K562 (cell line): ENCODE data around the gene PRXL2B. TPM values are rescaled to one million over a fixed set of nuclear protein-coding genes. Genes with fewer than 3 reads are reported as not detected.
A peak's percentile ranks its signal among the peaks of the same experiment; 100 is the strongest.

Experiments used
- CREM ChIP-seq: IDR thresholded peaks from 2 replicates; pipeline ENCODE4 v1.6.1; 2014; ENCODE audit warnings: antibody characterized with exemption, low read depth
- DACH1 ChIP-seq: fragments of 450-650 bp; IDR thresholded peaks from 2 replicates; pipeline ENCODE4 v1.6.1; 2018; ENCODE audit not compliant: partially characterized antibody
- HDAC2 ChIP-seq: fragments of 450-650 bp; IDR thresholded peaks from 2 replicates; pipeline ENCODE4 v1.6.1; 2016; ENCODE audit warnings: mild to moderate bottlenecking
- HMGXB4 ChIP-seq: sonication (generic); formaldehyde crosslinking; IDR thresholded peaks from 2 replicates; pipeline ENCODE4 v1.8.1; 2023; ENCODE audit warnings: mild to moderate bottlenecking, missing genetic modification reagents
- KDM4B ChIP-seq, 2 experiments: fragments of 450-650 bp in 1 of 2; sonication (generic) in 1 of 2; IDR thresholded peaks; 2 replicates each; pipeline ENCODE4 v1.6.1; 2016 to 2017; ENCODE audit warnings: borderline replicate concordance in 2 of 2, antibody characterized with exemption in 1 of 2, low read depth in 1 of 2, mild to moderate bottlenecking in 1 of 2
- NCOA1 ChIP-seq: fragments of 450-650 bp; IDR thresholded peaks from 2 replicates; pipeline ENCODE4 v1.6.1; 2016; ENCODE audit warnings: low read depth
- NEUROD1 ChIP-seq: fragments of 150-350 bp; IDR thresholded peaks from 2 replicates; pipeline ENCODE4 v1.6.1; 2014; ENCODE audit warnings: borderline replicate concordance, low read length, low read depth; ENCODE audit not compliant: partially characterized antibody
- NRF1 ChIP-seq, 2 experiments: fragments of 450-650 bp; IDR thresholded peaks in 1 of 2; conservative IDR thresholded peaks in 1 of 2; 2 replicates each; pipeline ENCODE4 v1.6.1; 2014; ENCODE audit warnings: mild to moderate bottlenecking in 2 of 2
- PTBP1 ChIP-seq: fragments of 200-400 bp; formaldehyde crosslinking; IDR thresholded peaks from 2 replicates; pipeline ENCODE4 v1.6.1; 2017; ENCODE audit warnings: low read depth, low read length
- RCOR1 ChIP-seq, 2 experiments: IDR thresholded peaks; 2 replicates each; pipeline ENCODE4 v1.6.1; 2012; ENCODE audit warnings: low read depth in 2 of 2, low read length in 2 of 2, borderline replicate concordance in 1 of 2, improper control_type of control experiment in 1 of 2
- SP2 ChIP-seq: IDR thresholded peaks from 2 replicates; pipeline ENCODE4 v1.6.1; 2011; ENCODE audit warnings: mild to moderate bottlenecking, low read depth, low read length, moderate library complexity; ENCODE audit not compliant: poor library complexity, severe bottlenecking; ENCODE audit errors: extremely low read depth
- TGIF2 ChIP-seq: sonication (generic); formaldehyde crosslinking; IDR thresholded peaks from 2 replicates; pipeline ENCODE4 v1.8.1; 2022; ENCODE audit warnings: mild to moderate bottlenecking, missing genetic modification reagents, moderate library complexity
- U2AF1 ChIP-seq: fragments of 200-400 bp; formaldehyde crosslinking; optimal IDR thresholded peaks from 2 replicates; pipeline ENCODE3; 2017; ENCODE audit warnings: mild to moderate bottlenecking, low read depth, low read length, moderate library complexity
- ZBED1 ChIP-seq: IDR thresholded peaks from 2 replicates; pipeline ENCODE4 v1.6.1; 2014
- ZC3H8 ChIP-seq: fragments of 450-650 bp; IDR thresholded peaks from 2 replicates; pipeline ENCODE4 v1.6.1; 2017
- ZNF239 ChIP-seq: fragments of 250-450 bp; sonication (Bioruptor Pico); IDR thresholded peaks from 2 replicates; pipeline ENCODE4 v1.4.0; 2020; ENCODE audit warnings: mild to moderate bottlenecking
- ZNF407 ChIP-seq: fragments of 450-650 bp; IDR thresholded peaks from 2 replicates; pipeline ENCODE4 v1.6.1; 2016; ENCODE audit warnings: low read depth
- polyA plus RNA-seq, 8 experiments: library from polyadenylated mRNA; depleted of rRNA in 4 of 8; stranded (reverse) in 5 of 8; unstranded in 3 of 8; fragments of >200 nt; fragmentation: Nextera tagmentation in 2 of 8; fragmentation: Illumina TruSeq in 1 of 8; extraction: Ambion mirVana in 2 of 8; extraction: Trizol in 1 of 8; gene quantifications; 2 replicates each; pipeline versions ENCODE4 v1.2.1 to v1.2.3, GENCODE V29; 2011 to 2014; ENCODE audit warnings: inconsistent platforms in 1 of 8, missing spikeins in 1 of 8
- total RNA-seq, 7 experiments: library from RNA; depleted of rRNA in 6 of 7; stranded (reverse); fragments of >200 nt in 6 of 7; fragmentation: Illumina TruSeq in 2 of 7; extraction: Trizol in 2 of 7; gene quantifications; 2 replicates each; pipeline versions ENCODE4 v1.2.1 to v1.2.3, GENCODE V29; 2011 to 2021; ENCODE audit warnings: low replicate concordance in 1 of 7
- TF ChIP-seq, protein P1 (sequence below): fragments of 450-650 bp; conservative IDR thresholded peaks from 2 replicates; pipeline ENCODE4 v1.6.1; 2016; ENCODE audit warnings: missing genetic modification characterization, low read depth, mild to moderate bottlenecking, control low read depth, missing compliant biosample characterization

Gene PRXL2B
- total and polyA plus RNA-seq, 9 of the 15 experiments (the other 6 are each of a cell fraction or from before 2014, with no cell fraction given): 0.99 to 25.3 (median 11.8) TPM

DNA sequence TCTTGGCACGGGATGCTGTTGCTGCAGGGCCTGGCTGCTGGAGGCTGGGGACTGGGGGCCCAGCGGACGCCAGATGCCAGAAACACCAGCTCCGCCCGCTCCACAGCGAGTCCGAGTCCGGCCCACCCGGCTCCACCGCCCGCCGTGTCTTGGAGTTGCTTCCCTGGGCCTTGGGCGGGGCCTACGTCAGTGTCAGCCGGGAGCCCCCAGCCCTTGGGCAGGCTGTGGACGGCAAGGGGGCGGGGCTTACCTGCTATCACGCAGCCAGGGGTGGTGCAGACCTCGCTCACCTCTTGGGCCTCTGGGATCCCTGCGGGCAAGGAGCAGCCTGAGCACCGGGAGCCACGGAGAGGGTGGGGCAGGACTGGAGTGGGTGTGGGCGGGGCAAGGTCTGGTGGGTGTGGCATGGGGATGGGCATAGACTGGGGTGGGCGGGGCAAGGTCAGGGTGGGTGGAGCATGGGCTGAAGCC lies 24.5 kb downstream of the PRXL2B start (continued):
- TF ChIP-seq, protein P1, sequence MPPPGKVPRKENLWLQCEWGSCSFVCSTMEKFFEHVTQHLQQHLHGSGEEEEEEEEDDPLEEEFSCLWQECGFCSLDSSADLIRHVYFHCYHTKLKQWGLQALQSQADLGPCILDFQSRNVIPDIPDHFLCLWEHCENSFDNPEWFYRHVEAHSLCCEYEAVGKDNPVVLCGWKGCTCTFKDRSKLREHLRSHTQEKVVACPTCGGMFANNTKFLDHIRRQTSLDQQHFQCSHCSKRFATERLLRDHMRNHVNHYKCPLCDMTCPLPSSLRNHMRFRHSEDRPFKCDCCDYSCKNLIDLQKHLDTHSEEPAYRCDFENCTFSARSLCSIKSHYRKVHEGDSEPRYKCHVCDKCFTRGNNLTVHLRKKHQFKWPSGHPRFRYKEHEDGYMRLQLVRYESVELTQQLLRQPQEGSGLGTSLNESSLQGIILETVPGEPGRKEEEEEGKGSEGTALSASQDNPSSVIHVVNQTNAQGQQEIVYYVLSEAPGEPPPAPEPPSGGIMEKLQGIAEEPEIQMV (tag): no peak
- TF ChIP-seq NEUROD1 (peak; percentile 70), ZNF407 (no peak), PTBP1 (no peak), U2AF1 (no peak), SP2 (no peak), NRF1 (conservative IDR thresholded peaks at IDR 0.05 in 1 of 2, IDR thresholded peaks at IDR 0.05 in 1 of 2) (peak; percentile 22 to 44; a peak in 3 of 4 replicates), ZC3H8 (no peak), ZBED1 (no peak), DACH1 (no peak), ZNF239 (CRISPR knock-in tag) (no peak), NCOA1 (no peak), RCOR1 (IDR thresholded peaks at IDR 0.05; ENCODE audit: borderline replicate concordance in 1 of 2, low read depth in 2 of 2, low read length in 2 of 2) (no peak), KDM4B (IDR thresholded peaks at IDR 0.05; ENCODE audit: borderline replicate concordance in 2 of 2, low read depth in 1 of 2) (no peak), HMGXB4 (CRISPR knock-in tag) (no peak), CREM (0 out of 2 replicates have a peak, but pooled peaks have one; percentile 8), TGIF2 (CRISPR knock-in tag) (no peak), HDAC2 (no peak)
